ENCODE measurements around the gene NEK5. TPM values are rescaled to one million over a fixed set of nuclear protein-coding genes. Genes with fewer than 3 reads are reported as not detected.

NEK5 gene
- total and polyA plus RNA-seq, 2 of the 8 experiments (the other 6 are each of a cell fraction or from before 2014, with no cell fraction given), result 0.12 to 0.35 TPM

DNA sequence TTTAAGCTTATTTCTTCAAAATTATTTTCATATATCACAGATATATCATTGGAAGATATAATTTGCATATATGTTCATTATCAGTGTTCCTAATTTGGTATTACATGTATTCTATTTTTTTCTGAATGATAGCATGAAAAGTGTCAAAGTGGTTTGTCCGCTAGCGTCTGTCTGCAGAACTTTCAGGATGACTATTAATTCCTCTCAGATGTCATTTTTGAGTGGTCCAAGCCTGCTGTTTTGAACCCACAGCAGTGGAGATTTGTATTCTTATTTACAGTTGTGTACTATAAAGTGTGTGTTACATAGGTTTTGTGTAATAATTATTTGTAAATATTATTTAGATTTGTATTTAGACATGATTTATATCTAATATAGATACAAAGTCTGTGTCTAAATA is 95.8 kb downstream of the NEK5 start:
- no peak for FAIRE-seq
- POLR2A ChIA-PET (ENCODE audit: partially characterized antibody), result interaction anchor here (1.2 to 1.6 kb wide), 3 partner anchors 9 to 13 kb away, joined by 3 to 5 read pairs (median 4); no protein-coding TSS in a partner anchor
- Histone ChIP-seq H3K27ac (ENCODE audit: low read depth, low read length) (no peak overlapping the region), H2BK5ac (ENCODE audit: low read depth, low read length) (no peak overlapping the region), H2BK120ac (replicated peaks; ENCODE audit: low read depth, low read length) (no peak overlapping the region), H4K91ac (replicated peaks; ENCODE audit: insufficient read length, low read length) (no peak overlapping the region), H2BK20ac (ENCODE audit: low read length) (no peak overlapping the region), H3K14ac (ENCODE audit: insufficient read length) (no peak overlapping the region), H2BK12ac (ENCODE audit: low read depth, low read length) (no peak overlapping the region), H3K36me3 (ENCODE audit: control insufficient read depth in 2 of 4, insufficient read depth in 4 of 4, low read length in 3 of 4) (peaks cover 0 to 20% (median 11%) of the 10 kb centered on the region in 4 experiments; a peak in 5 of 8 replicates), H2AFZ (ENCODE audit: low read length) (no peak overlapping the region), H4K5ac (ENCODE audit: insufficient read length, low read depth, low read length) (no peak overlapping the region), H3K79me2 (ENCODE audit: control insufficient read depth in 1 of 2, insufficient read depth in 2 of 2, low read length in 2 of 2) (no peaks in the 10 kb centered on the region), H3K4ac (replicated peaks; ENCODE audit: insufficient read length, low read depth, low read length) (no peak overlapping the region), H3K18ac (ENCODE audit: extremely low read depth, low read length) (no peak overlapping the region), H3K23ac (ENCODE audit: insufficient read length) (no peak overlapping the region), H3K4me1 (replicated peaks in 1 of 4; ENCODE audit: control insufficient read depth in 3 of 4, insufficient read depth in 4 of 4, low read length in 3 of 4) (no peaks in the 10 kb centered on the region), H4K20me1 (replicated peaks in 1 of 2; ENCODE audit: control insufficient read depth in 1 of 2, insufficient read depth in 2 of 2, low read length in 2 of 2) (no peaks in the 10 kb centered on the region), H3K56ac (replicated peaks; ENCODE audit: insufficient read length, low read depth, low read length) (no peak overlapping the region), H3K27me3 (replicated peaks in 1 of 4; ENCODE audit: control insufficient read depth in 3 of 4, extremely low read depth in 1 of 4, insufficient read depth in 3 of 4, low read length in 3 of 4) (no peaks in the 10 kb centered on the region), H2BK15ac (ENCODE audit: low read length) (no peak overlapping the region), H3K9ac (replicated peaks in 1 of 4; ENCODE audit: extremely low read depth in 1 of 4, low read depth in 3 of 4, low read length in 3 of 4) (no peak overlapping the region), H3K79me1 (ENCODE audit: low read depth, low read length) (no peaks in the 10 kb centered on the region), H2AK5ac (ENCODE audit: low read depth, low read length) (no peak overlapping the region), H3K9me3 (ENCODE audit: insufficient read depth in 2 of 2, low read depth in 1 of 2, low read length in 1 of 2) (peaks cover 7 to 10% of the 10 kb centered on the region in 2 experiments; a peak in 2 of 4 replicates), H3K4me3 (ENCODE audit: extremely low read depth in 1 of 4, insufficient read depth in 2 of 4, low read depth in 3 of 4, low read length in 4 of 4) (no peak overlapping the region), H4K8ac (ENCODE audit: extremely low read depth, insufficient read depth, low read length) (no peak overlapping the region), H3K4me2 (ENCODE audit: insufficient read depth in 1 of 2, low read depth in 2 of 2, low read length in 2 of 2) (no peak overlapping the region), H3K23me2 (ENCODE audit: low read depth, low read length) (no peaks in the 10 kb centered on the region)
- no peak for TF ChIP-seq CTBP2 (IDR thresholded peaks at IDR 0.05; ENCODE audit: borderline replicate concordance, insufficient read depth, insufficient read length, low read length)
- no peak for TF ChIP-seq CBX5 (IDR thresholded peaks at IDR 0.05; ENCODE audit: low read depth, low read length)
- TF ChIP-seq FOSL1 (IDR thresholded peaks at IDR 0.05; ENCODE audit: insufficient read depth, low read depth, low read length), result no peak
- TF ChIP-seq SIX5 (IDR thresholded peaks at IDR 0.05; ENCODE audit: low read depth, low read length), result no peak
- TF ChIP-seq BACH1 (IDR thresholded peaks at IDR 0.05; ENCODE audit: low read length), result no peak
- CTCF ChIA-PET (ENCODE audit: partially characterized antibody), result interaction anchor here (0.9 to 1.8 kb wide), 4 partner anchors 43 to 137 kb away, joined by 3 to 5 read pairs (median 4); no protein-coding TSS in a partner anchor
- 98% methylated on average over 2 of the region's 2 CpGs; no CpG with 5 or more reads in 1 of the 2 experiments for WGBS, 2 experiments (ENCODE audit: extremely low coverage in 1 of 2, insufficient coverage in 1 of 2, insufficient read length in 1 of 2, insufficient replicate concordance in 2 of 2, low coverage in 1 of 2, low lambda C conversion rate in 2 of 2, missing lambda C conversion rate in 1 of 2)
- no peak for DNase-seq (ENCODE audit: low read depth in 1 of 2, low spot score in 2 of 2)

Measured in H1 (cell line).